GM21737 (cell line): ENCODE data around the gene ARNT2.
"Not testable (repeated sequence)": the region's sequence is repeated elsewhere in the genome, so short reads cannot be mapped to it uniquely, and the experiment has no call there.

Experiments used
- ATAC-seq: cut with Tn5 transposase; IDR thresholded peaks from one replicate; pipeline ENCODE4 v1.9.1; 2021; ENCODE audit warnings: mild to moderate bottlenecking, moderate library complexity; ENCODE audit not compliant: unreplicated experiment

The ARNT2 gene

DNA sequence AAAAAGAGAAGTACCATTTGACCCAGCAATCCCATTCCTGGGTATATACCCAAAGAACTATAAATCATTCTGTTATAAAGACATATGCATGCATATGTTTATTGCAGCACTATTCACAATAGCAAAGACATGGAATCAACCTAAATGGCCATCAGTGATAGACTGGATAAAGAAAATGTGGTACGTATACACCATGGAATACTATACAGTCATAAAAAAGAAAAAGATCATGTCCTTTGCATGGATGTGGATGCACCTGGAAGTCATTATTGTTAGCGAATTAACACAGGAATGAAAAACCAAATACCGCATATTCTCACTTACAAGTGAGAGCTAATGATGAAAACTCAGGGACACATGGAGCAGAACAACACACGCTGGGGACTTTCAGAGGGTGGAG is 106.8 kb downstream of the ARNT2 start:
- ATAC-seq, result not testable (repeated sequence)

DNA sequence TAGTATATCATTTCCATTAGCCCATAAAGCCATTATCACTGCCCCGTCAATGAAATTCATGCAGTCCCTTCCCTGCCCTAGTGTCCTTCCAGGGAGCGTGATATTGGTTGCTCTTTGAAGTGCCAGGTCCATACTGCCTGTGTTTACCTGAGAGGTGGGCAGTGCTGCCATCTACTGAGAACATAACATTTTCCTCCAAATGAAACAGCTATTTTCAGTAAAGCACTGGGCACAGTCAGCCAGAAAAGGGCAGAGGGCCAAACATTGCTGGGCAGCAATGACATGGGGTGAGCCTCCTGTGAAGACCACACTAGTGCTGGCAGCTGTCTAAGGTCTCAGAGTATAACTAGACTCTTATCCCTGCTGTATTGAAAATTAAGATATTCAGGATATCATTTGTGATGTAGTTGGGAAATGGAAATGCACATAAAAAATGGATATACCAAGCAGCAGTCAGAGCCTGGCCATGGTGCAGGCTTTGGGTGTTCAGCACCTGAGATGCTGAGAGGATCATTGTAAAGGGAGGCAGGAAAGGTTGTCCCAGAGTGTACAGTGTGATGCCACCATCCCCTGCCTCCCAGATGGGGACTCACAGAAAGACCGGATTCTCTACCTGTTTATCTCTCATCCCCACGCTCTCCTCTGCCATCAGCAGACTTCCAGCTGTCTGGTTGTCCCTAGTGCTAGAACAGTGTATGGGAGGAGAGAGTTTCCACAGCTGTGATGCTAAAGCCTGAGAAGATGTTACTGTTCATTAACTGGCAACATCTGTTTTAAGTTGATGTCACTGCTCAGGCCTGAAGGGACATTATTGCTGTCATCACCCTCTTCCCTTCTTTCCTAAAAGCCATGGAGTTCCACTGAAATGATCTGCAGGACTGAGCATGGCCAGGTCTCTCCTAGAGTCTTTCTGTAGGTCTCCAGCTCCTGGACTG is 108.8 kb downstream of the ARNT2 start:
- ATAC-seq, result no peak

DNA sequence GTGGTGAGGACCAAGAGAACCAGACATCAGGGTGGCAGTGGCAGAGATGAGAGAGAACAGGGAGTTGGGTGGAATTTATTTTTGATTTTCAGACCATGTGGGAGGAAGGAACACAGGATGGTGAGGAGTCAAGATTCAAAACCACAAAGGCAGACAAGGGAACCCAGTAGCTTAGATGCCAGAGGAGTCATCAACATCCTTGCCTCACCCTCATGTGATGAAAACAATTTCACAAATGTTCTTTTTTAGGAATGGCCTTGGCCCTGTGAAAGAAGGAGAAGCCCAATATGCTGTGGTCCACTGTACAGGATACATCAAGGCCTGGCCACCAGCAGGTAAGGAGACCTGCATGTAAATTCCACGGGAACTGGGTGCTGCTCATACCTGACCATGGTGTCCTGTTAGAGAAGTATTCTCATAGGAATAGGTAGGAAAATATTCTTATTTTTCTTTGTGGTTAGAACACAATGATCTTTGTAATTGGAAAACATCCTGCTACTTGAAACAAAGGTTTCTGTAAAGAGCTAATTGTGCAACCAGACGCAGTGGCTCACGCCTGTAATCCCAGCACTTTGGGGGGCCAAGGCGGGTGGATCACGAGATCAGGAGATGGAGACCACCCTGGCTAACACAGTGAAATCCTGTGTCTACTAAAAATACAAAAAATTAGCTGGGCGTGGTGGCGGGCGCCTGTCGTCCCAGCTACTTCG is 110.0 kb downstream of the ARNT2 start:
- ATAC-seq, result no peak

DNA sequence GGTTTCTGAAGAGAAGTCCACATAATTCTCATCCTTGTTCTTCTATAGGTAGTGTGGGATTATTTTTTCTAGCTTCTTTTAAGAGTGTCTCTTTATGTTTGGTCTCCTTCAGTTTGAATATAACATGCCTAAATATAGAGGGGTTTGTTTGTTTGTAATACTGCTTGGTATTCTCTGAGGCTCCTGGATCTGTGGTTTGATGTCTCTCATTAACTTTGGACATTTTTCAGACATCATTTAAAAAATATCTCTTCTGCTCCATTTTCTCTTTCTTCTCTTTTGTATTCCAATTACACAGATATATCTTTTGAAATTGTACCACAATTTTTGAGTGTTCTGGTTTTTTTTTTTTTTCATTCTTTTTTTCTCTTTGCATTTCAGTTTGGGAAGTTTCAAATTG is 113.1 kb downstream of the ARNT2 start:
- ATAC-seq, result no peak

DNA sequence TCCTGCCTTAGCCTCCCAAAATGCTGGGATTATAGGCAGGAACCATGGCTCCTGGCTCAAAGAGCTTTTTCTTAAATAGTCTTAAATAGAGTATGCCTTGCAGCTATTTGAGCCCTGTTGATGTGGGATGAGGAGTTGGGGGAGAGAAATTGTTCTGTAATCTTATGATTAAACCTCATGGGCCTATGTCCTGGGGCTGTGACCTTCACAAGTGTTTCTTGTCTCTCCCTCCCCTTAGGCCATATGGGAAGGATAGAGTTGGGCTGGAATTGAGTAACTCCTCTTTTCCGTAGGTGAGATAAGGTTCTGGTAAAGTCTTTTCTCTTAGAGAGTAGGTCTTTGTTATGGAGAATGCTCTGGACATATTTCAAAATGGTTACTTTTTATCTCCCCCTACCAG is 114.3 kb downstream of the ARNT2 start:
- no peak for ATAC-seq

DNA sequence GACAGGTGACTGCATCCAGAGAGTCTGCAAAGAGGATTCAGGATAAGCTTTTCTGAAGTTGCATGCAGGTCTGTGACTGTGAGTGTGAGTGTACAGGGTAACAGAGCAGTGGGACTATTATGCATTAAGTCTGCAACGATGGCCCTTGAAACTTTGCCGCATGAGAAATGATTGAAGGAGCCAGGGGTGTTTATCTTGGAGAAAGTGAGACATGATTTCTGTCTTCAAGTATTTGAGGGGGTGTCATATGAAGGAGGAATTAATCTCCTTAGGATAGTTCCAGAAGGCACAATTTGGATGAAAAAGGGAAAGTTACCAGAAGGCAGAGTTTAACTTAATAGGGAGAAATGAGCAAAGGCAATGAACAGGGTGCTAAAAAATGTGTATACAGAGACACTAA is 119.6 kb downstream of the ARNT2 start:
- ATAC-seq, result no peak

DNA sequence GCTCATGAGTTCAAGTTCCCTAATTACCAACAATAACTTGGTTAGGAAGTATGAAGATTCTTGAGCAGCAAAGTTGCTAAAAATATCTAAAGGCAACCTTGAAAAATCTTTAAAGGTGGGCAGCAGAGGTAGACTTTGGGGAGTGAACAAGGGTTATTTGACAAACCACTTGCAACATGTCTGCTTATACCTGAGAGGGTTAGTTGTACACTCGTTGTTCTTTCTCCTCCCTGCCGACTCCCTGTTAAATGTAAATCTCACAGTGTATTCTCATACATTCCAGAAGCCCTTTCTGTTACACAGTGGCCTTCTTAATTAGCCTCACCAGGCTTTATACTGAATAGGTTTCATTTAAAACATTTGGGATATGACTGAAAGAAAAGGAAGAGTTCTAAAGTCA is 121.7 kb downstream of the ARNT2 start:
- no peak for ATAC-seq

DNA sequence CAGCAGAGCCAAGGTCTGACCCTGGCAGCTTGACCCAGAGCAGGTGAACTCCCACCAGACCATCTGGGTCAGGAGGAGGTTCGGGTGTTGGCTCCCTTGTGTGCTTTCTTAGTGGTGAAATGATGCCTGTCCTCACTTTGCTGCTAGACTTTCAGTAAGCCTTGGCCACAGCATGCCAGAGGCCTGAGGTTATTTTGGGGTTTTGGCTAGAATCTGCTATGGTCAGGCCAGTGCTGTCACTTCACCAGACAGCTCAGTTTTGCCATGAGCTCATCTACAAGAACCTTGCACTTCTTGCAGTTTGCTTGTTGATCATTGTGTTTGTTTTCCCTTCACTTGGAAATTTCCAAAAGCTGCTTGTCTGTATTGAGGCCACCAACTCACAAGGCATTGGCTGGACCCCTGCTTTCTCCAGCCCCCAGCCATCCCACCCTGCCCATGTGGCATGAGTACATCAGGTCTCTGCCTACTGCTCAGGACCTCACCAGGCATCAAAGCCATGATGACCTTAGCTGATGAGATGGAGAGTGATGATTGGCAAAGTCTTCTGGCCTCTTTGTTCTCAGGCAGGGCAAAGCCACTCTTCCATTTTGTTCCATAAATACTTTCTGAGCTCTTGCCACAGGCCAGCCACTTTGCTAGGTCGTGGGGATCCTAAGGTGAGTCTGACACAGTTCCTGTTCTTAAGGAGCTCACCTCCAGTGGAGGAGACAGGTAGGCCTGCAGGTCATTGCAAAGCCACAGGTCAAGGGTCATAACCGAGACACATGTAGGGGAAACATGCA is 122.6 kb downstream of the ARNT2 start:
- ATAC-seq, result no peak

DNA sequence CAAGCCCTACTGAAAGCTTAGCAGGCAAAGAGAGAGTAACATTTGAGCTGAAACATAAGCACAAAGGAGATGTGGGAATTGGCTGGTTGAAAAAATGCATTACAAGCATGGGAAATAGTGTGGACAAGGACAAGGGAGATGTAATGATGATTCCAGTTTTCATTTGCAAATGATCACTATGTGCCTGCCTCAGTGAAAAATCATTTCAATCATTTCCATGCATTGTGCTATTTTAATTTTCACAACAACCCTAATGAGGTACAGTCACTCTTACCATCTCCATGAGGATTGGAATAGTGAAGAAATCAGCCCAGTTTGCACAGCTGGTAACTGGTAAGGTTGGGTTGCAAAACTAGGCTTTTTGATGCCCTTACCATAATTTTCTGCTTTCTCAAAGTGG is 123.2 kb downstream of the ARNT2 start:
- ATAC-seq, result no peak

DNA sequence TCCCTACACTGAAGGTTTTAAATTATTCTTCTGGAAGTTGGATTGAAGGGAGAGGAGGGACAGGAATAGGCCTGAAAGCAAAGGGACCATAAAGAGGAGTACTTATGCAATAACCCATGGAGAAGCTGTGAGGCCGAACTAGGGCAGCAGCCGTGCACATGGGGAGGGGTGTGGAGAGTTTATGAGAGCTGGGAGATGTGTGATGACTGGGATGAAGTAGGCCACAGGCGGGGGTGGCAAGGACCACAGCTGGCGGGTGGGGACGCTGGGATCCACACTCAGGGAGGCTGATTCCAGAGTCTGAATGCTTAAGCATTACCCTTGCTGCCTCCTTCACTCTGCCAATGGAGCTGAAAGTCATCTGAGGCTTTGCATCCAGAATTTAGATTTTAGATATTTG is 123.8 kb downstream of the ARNT2 start:
- no peak for ATAC-seq

DNA sequence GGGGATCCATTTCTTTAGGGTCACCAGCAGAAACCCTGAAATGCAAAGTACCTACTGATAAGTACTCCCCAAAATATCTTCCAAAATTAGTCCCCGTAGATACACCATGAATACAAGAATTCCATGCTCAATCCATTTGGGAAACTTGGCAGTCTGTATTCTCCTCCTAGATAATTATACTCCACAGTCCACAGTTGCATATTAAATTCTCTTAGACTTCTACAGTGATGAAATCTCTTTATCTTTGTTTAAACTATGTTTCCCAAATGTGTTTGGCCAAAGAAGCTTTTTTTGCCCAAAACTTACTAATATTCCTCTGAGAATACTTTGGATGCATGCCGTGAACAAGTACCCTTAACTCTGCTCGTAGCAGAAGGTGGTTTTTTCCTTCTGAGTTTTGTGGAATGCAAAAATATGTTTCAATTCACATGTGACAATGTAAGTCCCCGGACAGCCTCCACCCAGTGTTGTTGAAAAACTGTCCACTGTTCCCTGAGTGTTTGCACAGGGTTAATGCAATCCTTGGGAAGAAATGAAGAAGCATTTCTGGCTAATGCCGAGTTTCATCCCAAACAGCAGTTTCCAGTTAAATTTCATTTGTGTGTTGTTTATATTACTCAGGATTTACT is 126.7 kb downstream of the ARNT2 start:
- no peak for ATAC-seq

DNA sequence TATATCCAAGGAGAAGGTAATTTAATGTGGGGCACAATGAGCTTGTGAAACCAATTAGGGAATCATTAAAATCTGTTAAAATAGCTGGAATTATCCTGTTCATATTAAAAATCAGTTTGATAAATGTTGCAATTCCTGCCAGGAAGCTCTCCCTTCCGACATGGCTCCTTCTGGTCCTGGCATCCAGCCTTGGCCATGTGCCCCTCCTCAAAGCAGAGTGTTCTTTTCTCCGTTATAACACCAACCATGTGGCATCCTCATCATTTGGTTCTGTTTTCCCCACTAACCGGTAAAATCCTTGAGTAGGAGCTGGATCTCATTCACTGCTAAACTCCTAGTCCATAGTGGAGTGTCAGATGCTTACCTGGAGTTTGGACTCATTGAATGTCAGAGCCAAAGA is 127.2 kb downstream of the ARNT2 start:
- ATAC-seq, result no peak

DNA sequence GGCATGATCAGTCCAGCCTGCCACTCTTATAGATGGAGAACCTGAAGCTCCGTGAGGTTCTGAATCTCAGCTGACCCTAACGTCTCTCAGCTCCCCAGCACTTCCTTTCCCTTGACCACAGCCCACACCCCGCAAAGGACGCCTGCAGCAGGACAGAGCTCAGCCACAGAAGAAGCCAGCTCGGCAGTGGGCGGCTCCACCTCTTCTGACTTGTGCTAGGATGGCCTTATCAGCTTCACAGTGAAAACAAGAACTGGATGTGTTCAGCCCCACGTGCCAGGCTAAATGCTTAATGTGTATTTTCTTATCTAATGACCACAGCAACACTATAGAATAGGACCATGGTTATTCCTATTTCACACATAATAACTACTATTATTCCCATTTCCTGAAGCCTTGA is 127.6 kb downstream of the ARNT2 start:
- no peak for ATAC-seq

DNA sequence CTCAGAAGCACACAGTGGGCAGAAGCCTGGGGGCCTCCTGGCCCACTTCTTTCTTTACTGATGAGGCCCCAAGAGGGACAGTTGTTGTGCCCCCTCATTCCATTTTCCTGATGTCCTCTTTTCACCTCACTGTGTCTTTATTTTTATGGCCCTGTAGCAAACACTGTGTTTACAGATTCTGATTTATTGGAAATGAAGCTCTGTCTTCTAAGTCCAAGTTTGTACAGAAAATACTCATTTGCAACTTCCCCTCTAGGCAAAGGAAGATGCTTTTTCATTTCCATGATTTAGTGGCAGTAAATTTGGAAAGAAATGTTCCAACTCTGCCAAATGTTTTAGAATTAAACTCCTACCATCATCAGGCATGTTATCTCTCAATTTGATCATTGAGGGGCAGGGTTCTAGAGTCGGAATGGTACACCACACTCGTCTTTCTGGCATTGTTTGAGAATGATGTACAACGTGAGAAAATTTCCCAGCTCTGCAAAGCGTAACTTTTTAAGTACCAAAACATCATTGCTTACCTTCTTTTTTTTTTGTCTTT is 129.7 kb downstream of the ARNT2 start:
- ATAC-seq, result no peak

DNA sequence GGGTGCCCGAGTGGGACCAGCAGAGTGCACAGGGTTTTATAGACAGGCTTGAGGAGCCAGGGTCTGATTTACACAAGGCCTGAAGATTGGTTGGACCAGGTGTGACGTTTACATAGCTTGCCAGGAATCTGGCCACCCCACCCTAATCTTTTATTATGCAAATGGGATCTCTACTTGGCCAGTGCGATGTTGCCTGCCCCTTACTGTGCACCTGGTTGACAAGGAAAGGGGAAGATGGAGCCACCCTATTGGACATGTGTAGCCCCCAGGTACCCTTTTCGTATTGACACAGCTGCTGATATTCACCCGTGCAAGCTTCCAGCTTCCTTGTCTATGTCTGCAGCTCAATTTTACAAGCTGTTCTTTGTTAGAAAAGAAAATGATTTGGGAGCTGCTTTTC is 132.0 kb downstream of the ARNT2 start:
- ATAC-seq, result no peak

DNA sequence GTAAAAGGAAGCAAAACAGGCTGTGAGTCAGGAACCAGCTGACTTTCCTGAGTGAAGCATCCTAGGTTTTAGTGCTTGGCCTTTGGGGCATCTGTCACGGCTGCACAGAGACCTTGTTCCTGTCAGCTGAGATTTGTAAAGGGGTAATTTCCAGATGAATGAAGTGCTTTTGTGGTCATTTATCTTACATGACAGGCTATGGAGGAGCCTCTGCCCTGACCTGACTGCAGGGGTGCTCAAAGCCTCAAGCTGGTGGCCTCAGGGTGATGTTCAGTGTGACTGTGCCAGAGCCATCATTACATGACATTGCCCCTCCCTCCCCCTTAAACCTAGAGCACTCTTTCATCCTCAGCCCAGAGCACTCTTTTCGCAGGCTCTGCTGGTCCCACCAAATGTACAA is 132.5 kb downstream of the ARNT2 start:
- no peak for ATAC-seq

DNA sequence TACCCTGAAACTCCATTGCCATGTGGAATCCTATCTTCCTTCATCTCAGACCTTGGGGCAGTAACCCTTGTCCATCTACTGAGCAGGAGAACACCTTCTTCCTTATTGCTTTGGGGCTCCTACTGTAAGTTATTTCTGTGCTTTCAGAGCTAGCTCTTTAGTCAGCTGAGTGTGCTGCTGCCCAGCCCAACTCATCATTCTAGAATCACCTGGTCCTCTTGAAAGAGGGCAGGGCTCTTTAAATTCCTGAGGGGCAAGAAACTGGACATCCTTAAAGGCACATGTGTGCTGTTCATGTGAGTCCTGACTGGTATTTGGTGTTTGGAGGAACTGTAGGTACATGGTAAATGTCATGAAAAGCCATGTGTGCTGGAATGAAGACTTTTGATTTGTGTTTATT is 140.9 kb downstream of the ARNT2 start:
- no peak for ATAC-seq

DNA sequence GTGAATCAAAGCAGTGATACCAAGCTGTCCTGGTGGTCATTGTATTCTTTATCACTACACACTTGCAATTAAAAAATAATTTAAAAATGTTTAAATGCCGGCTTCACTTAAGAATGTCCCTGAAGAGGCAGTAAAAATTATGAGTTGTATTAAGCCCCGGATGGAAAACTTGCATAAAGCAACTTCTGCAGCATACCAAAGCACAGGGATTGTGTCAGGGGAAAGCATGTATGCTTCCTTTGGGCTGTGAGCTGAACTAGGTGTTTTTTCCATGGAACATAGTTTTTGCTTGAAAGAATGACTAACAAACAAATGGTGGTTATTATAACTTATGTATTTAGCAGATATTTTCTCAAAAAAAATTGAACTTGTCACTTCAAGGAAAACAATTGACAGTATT is 143.1 kb downstream of the ARNT2 start:
- ATAC-seq, result no peak

DNA sequence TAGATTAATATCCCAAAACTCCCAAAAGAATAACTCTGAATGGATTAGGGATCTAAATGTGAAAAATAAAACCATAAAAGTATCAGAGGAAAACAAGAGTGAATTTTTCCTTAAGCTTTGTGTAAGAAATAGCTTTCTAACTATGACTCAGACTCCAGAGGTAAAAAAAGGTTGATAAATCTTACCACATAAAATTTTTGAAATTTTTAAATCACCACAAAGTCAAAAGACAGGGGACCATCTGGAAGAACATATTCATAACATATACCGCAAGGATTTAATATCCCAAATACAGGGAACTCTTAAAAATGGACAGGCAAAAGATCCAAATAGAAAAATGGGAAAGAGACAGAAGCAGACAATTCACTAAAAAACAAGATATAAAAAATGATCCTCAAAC is 145.0 kb downstream of the ARNT2 start:
- ATAC-seq, result no peak

DNA sequence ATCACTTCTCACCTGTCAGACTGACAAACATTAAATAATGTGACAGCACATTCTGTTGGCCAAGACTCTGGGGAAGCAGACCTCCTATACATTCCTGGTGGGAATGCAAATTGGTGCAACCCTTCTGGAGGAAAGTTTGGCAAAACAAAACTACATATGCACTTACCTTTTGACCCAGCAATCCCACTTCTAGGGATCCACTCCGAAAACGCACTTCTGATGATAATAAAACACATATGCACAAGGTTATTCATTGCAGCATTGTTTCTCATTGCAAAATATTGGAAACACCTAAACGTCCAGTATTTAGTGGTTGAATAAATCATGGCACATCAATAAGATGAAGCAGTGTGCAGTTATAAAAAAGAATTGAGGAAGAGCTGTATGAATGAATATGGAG is 145.5 kb downstream of the ARNT2 start:
- ATAC-seq, result no peak
